Fibroblast of lung (primary cell): ENCODE results near the gene SULT4A1.

Source experiments
- EZH2 ChIP-seq: IDR thresholded peaks from 2 replicates; pipeline ENCODE4 v1.5.1; 2012; ENCODE audit warnings: low read length, control low read depth, mild to moderate bottlenecking; ENCODE audit errors: missing control alignments
- TF ChIP-seq, protein P1 (sequence below), 2 donors: IDR thresholded peaks in 1 of 2; conservative IDR thresholded peaks in 1 of 2; 1 replicate in 1 of 2; 2 replicates in 1 of 2; pipeline ENCODE4 v1.5.1; 2011 to 2012; ENCODE audit warnings: low read length in 2 of 2, control low read depth in 1 of 2, inconsistent platforms in 1 of 2, low read depth in 1 of 2, mild to moderate bottlenecking in 1 of 2

DNA sequence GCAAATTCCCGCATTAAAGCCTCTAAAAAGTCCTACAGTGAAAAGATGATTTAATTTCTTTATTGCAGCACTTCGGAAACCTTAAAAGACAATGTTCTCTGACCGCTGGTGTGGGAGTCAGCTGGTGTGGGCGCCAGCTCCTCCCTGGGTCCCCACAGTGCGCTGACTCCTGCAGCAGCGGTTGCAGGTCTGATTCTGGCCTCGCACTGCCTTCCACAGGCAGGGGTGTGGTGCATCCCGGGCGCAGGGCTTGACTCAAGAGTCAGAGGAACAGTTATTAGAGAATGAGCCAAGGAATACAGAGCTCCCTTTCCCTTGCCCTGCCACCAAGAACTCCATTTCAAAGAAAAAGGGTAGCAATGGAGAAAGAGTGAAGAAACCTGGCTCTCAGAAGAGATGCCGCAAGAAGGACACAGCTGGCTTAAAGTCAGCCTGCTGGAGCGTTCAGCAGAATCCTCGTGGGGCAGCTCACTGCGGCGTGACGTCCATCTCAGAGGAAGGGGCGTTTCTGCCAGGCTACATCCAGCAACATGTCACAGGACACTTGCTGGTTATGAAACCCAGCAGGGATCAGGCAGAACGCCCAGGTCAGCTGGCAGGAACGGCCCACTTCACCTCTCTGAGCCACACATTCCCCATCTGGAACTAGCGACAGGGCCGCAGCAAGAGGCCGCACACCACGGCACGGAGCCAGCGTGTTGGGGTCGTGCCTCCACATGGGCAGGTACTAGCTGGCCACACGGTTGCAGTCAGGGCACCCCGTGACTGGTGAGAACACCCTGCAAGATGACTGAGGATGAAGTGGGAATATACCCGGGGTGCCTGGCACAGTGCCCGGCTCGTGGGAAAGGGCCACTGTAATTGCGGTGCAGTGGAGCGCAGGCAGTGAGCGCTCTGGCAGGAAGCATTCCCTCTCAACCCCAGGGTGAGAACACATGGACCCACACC is 32.1 kb downstream of the SULT4A1 start:
- TF ChIP-seq, protein P1, sequence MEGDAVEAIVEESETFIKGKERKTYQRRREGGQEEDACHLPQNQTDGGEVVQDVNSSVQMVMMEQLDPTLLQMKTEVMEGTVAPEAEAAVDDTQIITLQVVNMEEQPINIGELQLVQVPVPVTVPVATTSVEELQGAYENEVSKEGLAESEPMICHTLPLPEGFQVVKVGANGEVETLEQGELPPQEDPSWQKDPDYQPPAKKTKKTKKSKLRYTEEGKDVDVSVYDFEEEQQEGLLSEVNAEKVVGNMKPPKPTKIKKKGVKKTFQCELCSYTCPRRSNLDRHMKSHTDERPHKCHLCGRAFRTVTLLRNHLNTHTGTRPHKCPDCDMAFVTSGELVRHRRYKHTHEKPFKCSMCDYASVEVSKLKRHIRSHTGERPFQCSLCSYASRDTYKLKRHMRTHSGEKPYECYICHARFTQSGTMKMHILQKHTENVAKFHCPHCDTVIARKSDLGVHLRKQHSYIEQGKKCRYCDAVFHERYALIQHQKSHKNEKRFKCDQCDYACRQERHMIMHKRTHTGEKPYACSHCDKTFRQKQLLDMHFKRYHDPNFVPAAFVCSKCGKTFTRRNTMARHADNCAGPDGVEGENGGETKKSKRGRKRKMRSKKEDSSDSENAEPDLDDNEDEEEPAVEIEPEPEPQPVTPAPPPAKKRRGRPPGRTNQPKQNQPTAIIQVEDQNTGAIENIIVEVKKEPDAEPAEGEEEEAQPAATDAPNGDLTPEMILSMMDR (conservative IDR thresholded peaks at IDR 0.05 in 1 of 2, IDR thresholded peaks at IDR 0.05 in 1 of 2; ENCODE audit: low read depth in 1 of 2, low read length in 2 of 2) = no peak
- no peak for TF ChIP-seq EZH2
